HEK293 (cell line): ENCODE results near the gene PHGDH.

Experiments
- CTCF ChIA-PET: fragments of 350-600 bp; formaldehyde crosslinking; extraction: SDS; loops from one replicate; lab custom pipeline; 2021; ENCODE audit warnings: antibody characterized with exemption; lab: Yijun Ruan, JAX
- POLR2A ChIA-PET: fragments of 300-600 bp; formaldehyde crosslinking; extraction: SDS; loops from one replicate; lab custom pipeline; 2020; ENCODE audit warnings: antibody characterized with exemption, inconsistent platforms; lab: Yijun Ruan, JAX
- H3K27ac ChIP-seq: fragments of 200-500 bp; sonication (Bioruptor generic); 2 replicates; pipeline ENCODE4 v1.5.1; 2014; ENCODE audit warnings: low read depth, low read length, control low read depth, inconsistent platforms; ENCODE audit errors: extremely low read depth
- H3K36me3 ChIP-seq, 2 experiments: fragments of 200-500 bp in 1 of 2; sonication (Bioruptor generic) in 1 of 2; 1 replicate in 1 of 2; 2 replicates in 1 of 2; pipeline ENCODE4 v1.5.1; 2014 to 2017; ENCODE audit warnings: inconsistent platforms in 2 of 2, low read length in 2 of 2; ENCODE audit not compliant: control insufficient read depth in 2 of 2, insufficient read depth in 1 of 2
- H3K4me1 ChIP-seq: fragments of 200-500 bp; sonication (Bioruptor generic); 2 replicates; pipeline ENCODE4 v1.5.1; 2014; ENCODE audit warnings: mild to moderate bottlenecking, low read length, inconsistent platforms; ENCODE audit not compliant: control insufficient read depth, insufficient read depth
- H3K4me3 ChIP-seq: 2 replicates; pipeline ENCODE4 v1.5.1; 2011; ENCODE audit warnings: low read depth, mild to moderate bottlenecking, control low read depth, low read length, moderate library complexity
- H3K9me3 ChIP-seq: fragments of 200-500 bp; sonication (Bioruptor generic); 2 replicates; pipeline ENCODE4 v1.5.1; 2014; ENCODE audit warnings: low read depth, low read length, inconsistent platforms; ENCODE audit not compliant: control insufficient read depth, insufficient read depth
- GLIS2 ChIP-seq: fragments of 450-650 bp; formaldehyde crosslinking; IDR thresholded peaks from 2 replicates; pipeline ENCODE4 v1.5.1; 2016; ENCODE audit warnings: missing biosample characterization, missing genetic modification characterization
- IKZF3 ChIP-seq: fragments of 450-650 bp; IDR thresholded peaks from 2 replicates; pipeline ENCODE4 v1.5.0; 2018; ENCODE audit warnings: missing biosample characterization, mild to moderate bottlenecking, missing genetic modification characterization, moderate library complexity
- PRDM1 ChIP-seq: fragments of 450-650 bp; formaldehyde crosslinking; IDR thresholded peaks from 2 replicates; pipeline ENCODE4; 2016; ENCODE audit warnings: missing biosample characterization, missing genetic modification characterization
- RBAK ChIP-seq: fragments of 450-650 bp; formaldehyde crosslinking; IDR thresholded peaks from 2 replicates; pipeline ENCODE4 v1.5.1; 2016; ENCODE audit warnings: missing biosample characterization, missing genetic modification characterization
- SETDB1 ChIP-seq: IDR thresholded peaks from one replicate; pipeline ENCODE4 v1.6.1; 2017; ENCODE audit warnings: mild to moderate bottlenecking, low read length, moderate library complexity, mixed read lengths; ENCODE audit not compliant: insufficient read length
- SP2 ChIP-seq: fragments of 450-650 bp; formaldehyde crosslinking; IDR thresholded peaks from 2 replicates; pipeline ENCODE4 v1.5.1; 2016; ENCODE audit warnings: missing biosample characterization, missing genetic modification characterization
- SP3 ChIP-seq: fragments of 450-650 bp; formaldehyde crosslinking; IDR thresholded peaks from 2 replicates; pipeline ENCODE4 v1.5.1; 2016; ENCODE audit warnings: missing biosample characterization, missing genetic modification characterization
- SP7 ChIP-seq: fragments of 450-650 bp; formaldehyde crosslinking; IDR thresholded peaks from 2 replicates; pipeline ENCODE4 v1.5.1; 2016; ENCODE audit warnings: missing biosample characterization, missing genetic modification characterization
- TRIM28 ChIP-seq: IDR thresholded peaks from 2 replicates; pipeline ENCODE4 v1.6.1; 2011; ENCODE audit warnings: low read length, control low read depth, borderline replicate concordance
- ZBTB17 ChIP-seq: fragments of 450-650 bp; formaldehyde crosslinking; IDR thresholded peaks from 2 replicates; pipeline ENCODE4 v1.5.1; 2016; ENCODE audit warnings: missing biosample characterization, missing genetic modification characterization
- ZEB2 ChIP-seq: fragments of 450-650 bp; formaldehyde crosslinking; IDR thresholded peaks from 2 replicates; pipeline ENCODE4 v1.5.1; 2016; ENCODE audit warnings: missing biosample characterization, missing genetic modification characterization
- ZFP3 ChIP-seq: fragments of 450-650 bp; formaldehyde crosslinking; IDR thresholded peaks from 2 replicates; pipeline ENCODE4 v1.5.1; 2016; ENCODE audit warnings: low read depth, missing biosample characterization, missing genetic modification characterization
- ZFP69B ChIP-seq: fragments of 450-650 bp; formaldehyde crosslinking; IDR thresholded peaks from 2 replicates; pipeline ENCODE4 v1.5.1; 2016; ENCODE audit warnings: missing biosample characterization, missing genetic modification characterization
- ZNF274 ChIP-seq, 2 experiments: fragments of 200-500 bp in 1 of 2; fragments of 450-650 bp in 1 of 2; sonication (Bioruptor generic) in 1 of 2; formaldehyde crosslinking in 1 of 2; IDR thresholded peaks; 2 replicates each; pipeline versions ENCODE4 v1.5.1 to v1.6.1; 2014 to 2016; ENCODE audit warnings: borderline replicate concordance in 1 of 2, inconsistent platforms in 1 of 2, low read length in 1 of 2, missing biosample characterization in 1 of 2, missing genetic modification characterization in 1 of 2
- ZNF292 ChIP-seq: fragments of 450-650 bp; formaldehyde crosslinking; IDR thresholded peaks from 2 replicates; pipeline ENCODE4 v1.5.1; 2016; ENCODE audit warnings: low read depth, missing biosample characterization, missing genetic modification characterization, borderline replicate concordance
- ZNF341 ChIP-seq: fragments of 450-650 bp; formaldehyde crosslinking; IDR thresholded peaks from 2 replicates; pipeline ENCODE4; 2016; ENCODE audit warnings: low read depth, missing biosample characterization, missing genetic modification characterization
- ZNF398 ChIP-seq: fragments of 450-650 bp; formaldehyde crosslinking; IDR thresholded peaks from 2 replicates; pipeline ENCODE4 v1.5.1; 2017; ENCODE audit warnings: missing biosample characterization, missing genetic modification characterization
- ZNF510 ChIP-seq: fragments of 450-650 bp; formaldehyde crosslinking; IDR thresholded peaks from 2 replicates; pipeline ENCODE4 v1.5.1; 2018; ENCODE audit warnings: mild to moderate bottlenecking, missing genetic modification characterization, missing biosample characterization; ENCODE audit not compliant: insufficient replicate concordance
- ZNF548 ChIP-seq: fragments of 450-650 bp; formaldehyde crosslinking; IDR thresholded peaks from 2 replicates; pipeline ENCODE4 v1.5.1; 2016; ENCODE audit warnings: missing biosample characterization, missing genetic modification characterization
- ZNF549 ChIP-seq: fragments of 450-650 bp; IDR thresholded peaks from 2 replicates; pipeline ENCODE4 v1.5.1; 2018; ENCODE audit warnings: missing biosample characterization, missing genetic modification characterization, mild to moderate bottlenecking, inconsistent platforms, moderate library complexity
- ZNF561 ChIP-seq: fragments of 450-650 bp; IDR thresholded peaks from 2 replicates; pipeline ENCODE4 v1.5.1; 2018; ENCODE audit warnings: missing biosample characterization, missing genetic modification characterization, borderline replicate concordance
- ZNF580 ChIP-seq: fragments of 450-650 bp; formaldehyde crosslinking; IDR thresholded peaks from 2 replicates; pipeline ENCODE4 v1.5.1; 2016; ENCODE audit warnings: missing biosample characterization, missing genetic modification characterization
- ZNF600 ChIP-seq: fragments of 450-650 bp; formaldehyde crosslinking; IDR thresholded peaks from 2 replicates; pipeline ENCODE4 v1.5.1; 2016; ENCODE audit warnings: missing biosample characterization, missing genetic modification characterization
- ZNF654 ChIP-seq: fragments of 450-650 bp; formaldehyde crosslinking; IDR thresholded peaks from 2 replicates; pipeline ENCODE4 v1.5.1; 2016; ENCODE audit warnings: low read depth, missing biosample characterization, missing genetic modification characterization
- ZNF677 ChIP-seq: fragments of 450-650 bp; IDR thresholded peaks from 2 replicates; pipeline ENCODE4 v1.5.0; 2018; ENCODE audit warnings: missing biosample characterization, mild to moderate bottlenecking, missing genetic modification characterization, moderate library complexity
- ZNF830 ChIP-seq: fragments of 450-650 bp; IDR thresholded peaks from 2 replicates; pipeline ENCODE4 v1.5.0; 2018; ENCODE audit warnings: missing biosample characterization, missing genetic modification characterization, low read depth, mild to moderate bottlenecking, moderate library complexity
- ZSCAN16 ChIP-seq: fragments of 450-650 bp; formaldehyde crosslinking; IDR thresholded peaks from 2 replicates; pipeline ENCODE4 v1.5.1; 2016; ENCODE audit warnings: missing biosample characterization, missing genetic modification characterization
- ZXDB ChIP-seq: fragments of 450-650 bp; formaldehyde crosslinking; IDR thresholded peaks from 2 replicates; pipeline ENCODE4 v1.5.1; 2016; ENCODE audit warnings: missing biosample characterization, missing genetic modification characterization
- TF ChIP-seq, protein P1 (sequence below): fragments of 450-650 bp; formaldehyde crosslinking; IDR thresholded peaks from 2 replicates; pipeline ENCODE4 v1.5.1; 2016; ENCODE audit warnings: missing biosample characterization, missing genetic modification characterization
- TF ChIP-seq, protein P2 (sequence below): fragments of 450-650 bp; formaldehyde crosslinking; IDR thresholded peaks from 2 replicates; pipeline ENCODE4 v1.5.1; 2016; ENCODE audit warnings: missing biosample characterization, missing genetic modification characterization

The PHGDH gene

GRCh38 chr1:119674835-119675289, 36.9 kb upstream of the PHGDH start (continued):
- TF ChIP-seq RBAK (tag by site-specific recombination) (no peak), ZNF292 (tag by site-specific recombination) (no peak), IKZF3 (tag by site-specific recombination) (no peak), ZNF580 (tag by site-specific recombination) (no peak), ZNF830 (tag by site-specific recombination) (no peak), GLIS2 (tag by site-specific recombination) (no peak), ZNF274 (IDR thresholded peaks at IDR 0.05; ENCODE audit: low read length) (no peak), ZNF274 (tag by site-specific recombination; IDR thresholded peaks at IDR 0.05; ENCODE audit: borderline replicate concordance) (no peak), ZNF548 (no peak), ZNF549 (tag by site-specific recombination) (no peak), ZNF510 (tag by site-specific recombination) (no peak), ZSCAN16 (no peak)

- Histone ChIP-seq H3K9me3 (no peaks in the 10 kb centered on the region), H3K4me1 (no peaks in the 10 kb centered on the region; the same call in 1 of the 2 replicates), H3K4me3 (peak overlapping the region; percentile 34), H3K36me3 (no peaks in the 10 kb centered on the region), H3K27ac (no peak overlapping the region)
- POLR2A ChIA-PET = interaction anchor here (0.8 to 2.8 kb wide), 4 partner anchors 27 to 36 kb away, joined by 3 to 11 read pairs (median 5); partner anchors contain the start of genes PHGDH and ZNF697
- CTCF ChIA-PET = interaction anchor here (0.6 to 6.5 kb wide), 55 partner anchors 8 to 378 kb away, joined by 3 to 136 read pairs (median 5); partner anchors contain the start of genes PHGDH and ZNF697
- TF ChIP-seq ZNF341 (tag by site-specific recombination) (peak; percentile 62), SP3 (tag by site-specific recombination) (peak; percentile 45; the same call in 1 of the 2 replicates), ZNF654 (tag by site-specific recombination) (peak; percentile 66), ZNF561 (tag by site-specific recombination) (peak; percentile 29; the same call in 1 of the 2 replicates), PRDM1 (tag by site-specific recombination) (0 out of 2 replicates have a peak, but pooled peaks have one; percentile 9), ZEB2 (no peak), ZNF398 (tag by site-specific recombination) (no peak), ZNF677 (tag by site-specific recombination) (no peak), SP2 (peak; percentile 61), ZFP69B (tag by site-specific recombination) (0 out of 2 replicates have a peak, but pooled peaks have one; percentile 28), TRIM28 (0 out of 2 replicates have a peak, but pooled peaks have one; percentile 53), ZXDB (tag by site-specific recombination) (0 out of 2 replicates have a peak, but pooled peaks have one; percentile 43), SETDB1 (peak; percentile 27), ZFP3 (tag by site-specific recombination) (peak; percentile 66), SP7 (0 out of 2 replicates have a peak, but pooled peaks have one; percentile 35), ZNF600 (peak; percentile 59; the same call in 1 of the 2 replicates), ZBTB17 (peak; percentile 36; the same call in 1 of the 2 replicates)
- TF ChIP-seq, protein P1, sequence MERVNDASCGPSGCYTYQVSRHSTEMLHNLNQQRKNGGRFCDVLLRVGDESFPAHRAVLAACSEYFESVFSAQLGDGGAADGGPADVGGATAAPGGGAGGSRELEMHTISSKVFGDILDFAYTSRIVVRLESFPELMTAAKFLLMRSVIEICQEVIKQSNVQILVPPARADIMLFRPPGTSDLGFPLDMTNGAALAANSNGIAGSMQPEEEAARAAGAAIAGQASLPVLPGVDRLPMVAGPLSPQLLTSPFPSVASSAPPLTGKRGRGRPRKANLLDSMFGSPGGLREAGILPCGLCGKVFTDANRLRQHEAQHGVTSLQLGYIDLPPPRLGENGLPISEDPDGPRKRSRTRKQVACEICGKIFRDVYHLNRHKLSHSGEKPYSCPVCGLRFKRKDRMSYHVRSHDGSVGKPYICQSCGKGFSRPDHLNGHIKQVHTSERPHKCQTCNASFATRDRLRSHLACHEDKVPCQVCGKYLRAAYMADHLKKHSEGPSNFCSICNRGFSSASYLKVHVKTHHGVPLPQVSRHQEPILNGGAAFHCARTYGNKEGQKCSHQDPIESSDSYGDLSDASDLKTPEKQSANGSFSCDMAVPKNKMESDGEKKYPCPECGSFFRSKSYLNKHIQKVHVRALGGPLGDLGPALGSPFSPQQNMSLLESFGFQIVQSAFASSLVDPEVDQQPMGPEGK (tag by site-specific recombination) = 0 out of 2 replicates have a peak, but pooled peaks have one; percentile 11
- TF ChIP-seq, protein P2, sequence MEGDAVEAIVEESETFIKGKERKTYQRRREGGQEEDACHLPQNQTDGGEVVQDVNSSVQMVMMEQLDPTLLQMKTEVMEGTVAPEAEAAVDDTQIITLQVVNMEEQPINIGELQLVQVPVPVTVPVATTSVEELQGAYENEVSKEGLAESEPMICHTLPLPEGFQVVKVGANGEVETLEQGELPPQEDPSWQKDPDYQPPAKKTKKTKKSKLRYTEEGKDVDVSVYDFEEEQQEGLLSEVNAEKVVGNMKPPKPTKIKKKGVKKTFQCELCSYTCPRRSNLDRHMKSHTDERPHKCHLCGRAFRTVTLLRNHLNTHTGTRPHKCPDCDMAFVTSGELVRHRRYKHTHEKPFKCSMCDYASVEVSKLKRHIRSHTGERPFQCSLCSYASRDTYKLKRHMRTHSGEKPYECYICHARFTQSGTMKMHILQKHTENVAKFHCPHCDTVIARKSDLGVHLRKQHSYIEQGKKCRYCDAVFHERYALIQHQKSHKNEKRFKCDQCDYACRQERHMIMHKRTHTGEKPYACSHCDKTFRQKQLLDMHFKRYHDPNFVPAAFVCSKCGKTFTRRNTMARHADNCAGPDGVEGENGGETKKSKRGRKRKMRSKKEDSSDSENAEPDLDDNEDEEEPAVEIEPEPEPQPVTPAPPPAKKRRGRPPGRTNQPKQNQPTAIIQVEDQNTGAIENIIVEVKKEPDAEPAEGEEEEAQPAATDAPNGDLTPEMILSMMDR (tag by site-specific recombination) = peak; percentile 71
These were observed 36.1 kb upstream of the PHGDH start for GRCh38 chr1:119675349-119676345.
